SK-N-SH treated with all-trans-retinoic acid at 6 μM for 48 hours (cell line): Measurements from ENCODE around the gene ZSCAN31.

Experiments
- BACH2 ChIP-seq: fragments of 250-450 bp; sonication (Bioruptor Pico); IDR thresholded peaks from 2 replicates; pipeline ENCODE4 v1.9.0; 2021; ENCODE audit warnings: mild to moderate bottlenecking, borderline replicate concordance
- PATZ1 ChIP-seq: fragments of 250-450 bp; sonication (Bioruptor Pico); IDR thresholded peaks from 2 replicates; pipeline ENCODE4 v1.8.0; 2020; ENCODE audit warnings: mild to moderate bottlenecking, moderate library complexity, borderline replicate concordance
- RARB ChIP-seq: fragments of 250-450 bp; sonication (Bioruptor Pico); IDR thresholded peaks from 2 replicates; pipeline ENCODE4 v1.8.0; 2021; ENCODE audit warnings: mild to moderate bottlenecking, moderate library complexity
- TSHZ2 ChIP-seq: fragments of 250-450 bp; sonication (Bioruptor Pico); IDR thresholded peaks from 2 replicates; pipeline ENCODE4 v1.5.0; 2020; ENCODE audit warnings: mild to moderate bottlenecking, moderate library complexity

GRCh38 chr6:28349344-28349891 lies 13.5 kb upstream of the ZSCAN31 start:
- TF ChIP-seq PATZ1 (CRISPR knock-in tag) (no peak), RARB (CRISPR knock-in tag) (no peak), TSHZ2 (CRISPR knock-in tag) (no peak), BACH2 (no peak)
